Measurements from ENCODE around the gene SOWAHC.

DNA sequence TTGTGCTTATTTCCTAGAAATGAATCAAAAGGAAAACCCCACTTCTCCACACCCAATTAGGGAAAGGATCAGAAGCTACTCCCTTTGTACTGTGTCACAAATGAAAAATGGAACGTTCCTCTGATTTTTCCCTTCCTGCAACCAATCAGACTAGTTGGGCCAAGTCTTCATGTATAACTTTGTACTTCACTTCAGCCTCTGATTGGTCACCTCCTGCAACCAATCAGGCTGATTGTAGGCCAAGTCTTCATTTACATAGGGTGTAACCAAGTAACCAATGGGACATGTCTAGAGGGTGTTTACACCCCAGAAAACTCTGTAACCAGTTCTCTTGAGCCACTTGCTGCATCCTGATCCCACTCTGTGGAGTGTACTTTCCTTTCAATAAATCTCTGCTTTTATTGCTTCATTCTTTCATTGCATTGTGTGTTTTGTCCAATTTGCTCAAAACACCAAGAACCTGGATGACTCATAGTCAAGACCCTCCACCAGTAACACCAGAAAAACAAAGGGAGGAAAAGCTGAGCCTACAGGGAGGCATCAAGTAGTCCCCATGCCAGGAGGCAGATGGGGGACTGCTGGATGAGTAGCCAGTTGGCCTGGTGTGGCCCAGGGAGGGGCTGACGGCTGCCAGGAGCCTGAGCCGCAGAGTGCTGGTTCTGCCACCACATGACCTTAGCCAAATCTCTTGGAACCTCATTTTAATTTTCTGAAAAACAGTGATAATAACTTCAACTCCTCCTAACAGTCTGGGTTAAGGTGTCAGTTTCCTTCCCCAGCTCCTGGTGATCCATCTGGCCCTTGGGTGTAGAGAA is 46.1 kb downstream of the SOWAHC start:
- TF ChIP-seq CTCF (IDR thresholded peaks at IDR 0.05), result no peak
- no peak for TF ChIP-seq POLR2A (IDR thresholded peaks at IDR 0.05)

Data from uterus (tissue), 2 donors.